SK-N-MC (cell line): ENCODE results near the gene FAM43B.

ENCODE experiments used
- EZH2 ChIP-seq: fragments of 200-600 bp; sonication (generic); IDR thresholded peaks from one replicate; pipeline ENCODE4 v1.6.1; 2017; ENCODE audit warnings: antibody characterized with exemption
- POLR2AphosphoS5 ChIP-seq: IDR thresholded peaks from 2 replicates; pipeline ENCODE4 v1.6.1; 2012; ENCODE audit warnings: mild to moderate bottlenecking, low read depth, low read length, borderline replicate concordance

DNA sequence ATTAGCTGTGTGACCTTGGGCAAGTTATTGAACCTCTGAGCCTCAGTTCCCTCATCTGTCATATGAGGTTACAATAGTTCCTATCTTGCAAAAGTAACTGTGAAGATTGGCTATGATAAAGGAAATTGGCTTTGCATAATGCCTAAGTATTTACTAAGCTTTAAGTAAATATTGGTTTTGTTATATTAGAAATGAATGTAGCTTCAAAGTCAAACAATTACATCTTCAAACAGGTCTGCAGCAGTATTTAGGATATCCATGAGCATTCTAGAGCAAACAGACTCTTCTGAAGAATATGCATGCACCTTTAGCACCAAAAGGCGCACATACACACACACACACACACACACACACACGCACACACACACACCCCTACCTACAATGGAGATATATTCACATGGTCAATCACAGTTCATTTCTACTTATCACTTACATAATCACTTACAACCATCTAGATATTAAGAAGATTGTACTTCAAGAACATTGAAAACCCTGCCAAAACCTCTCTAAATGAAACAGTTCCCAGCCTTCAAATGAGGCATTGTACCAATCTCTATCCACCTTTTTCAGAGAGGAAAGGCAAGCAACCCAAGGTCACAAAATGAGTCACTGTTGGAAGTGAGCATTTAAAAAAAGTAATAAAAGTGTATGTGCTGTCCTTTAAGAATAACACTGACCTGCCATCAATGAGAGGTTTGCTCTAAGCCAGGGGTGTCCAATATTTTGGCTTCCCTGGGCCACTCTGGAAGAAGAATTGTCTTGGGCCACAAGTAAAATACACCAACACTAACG is 13.4 kb upstream of the FAM43B start:
- TF ChIP-seq EZH2 (no peak), POLR2AphosphoS5 (no peak)
